HG03460 (cell line): ENCODE results near the gene USP53.
"Not testable (repeated sequence)": the region's sequence is repeated elsewhere in the genome, so short reads cannot be mapped to it uniquely, and the experiment has no call there.

Experiments used
- ATAC-seq: cut with Tn5 transposase; IDR thresholded peaks from one replicate; pipeline ENCODE4 v1.9.1; 2021; ENCODE audit not compliant: unreplicated experiment

The USP53 gene

DNA sequence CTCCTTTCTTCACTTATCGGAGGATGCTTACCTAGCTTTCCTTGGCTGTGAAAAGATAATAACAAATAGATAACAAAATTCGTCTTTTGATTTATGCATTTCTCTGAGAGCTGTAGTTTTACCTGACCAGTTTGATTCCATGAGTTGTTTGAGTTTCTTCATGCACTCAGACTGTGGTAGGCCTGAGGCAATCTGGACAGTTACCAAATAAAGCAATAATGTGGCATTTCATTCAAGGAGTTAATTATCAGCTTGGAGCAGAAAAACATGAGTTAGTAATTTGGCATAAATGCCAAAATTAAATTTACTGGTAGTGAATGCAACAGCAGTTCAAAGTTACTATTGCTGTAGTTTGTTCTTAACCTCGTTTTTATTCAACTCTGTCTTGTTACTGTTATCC, 56.0 kb downstream of the USP53 start:
- ATAC-seq = no peak

DNA sequence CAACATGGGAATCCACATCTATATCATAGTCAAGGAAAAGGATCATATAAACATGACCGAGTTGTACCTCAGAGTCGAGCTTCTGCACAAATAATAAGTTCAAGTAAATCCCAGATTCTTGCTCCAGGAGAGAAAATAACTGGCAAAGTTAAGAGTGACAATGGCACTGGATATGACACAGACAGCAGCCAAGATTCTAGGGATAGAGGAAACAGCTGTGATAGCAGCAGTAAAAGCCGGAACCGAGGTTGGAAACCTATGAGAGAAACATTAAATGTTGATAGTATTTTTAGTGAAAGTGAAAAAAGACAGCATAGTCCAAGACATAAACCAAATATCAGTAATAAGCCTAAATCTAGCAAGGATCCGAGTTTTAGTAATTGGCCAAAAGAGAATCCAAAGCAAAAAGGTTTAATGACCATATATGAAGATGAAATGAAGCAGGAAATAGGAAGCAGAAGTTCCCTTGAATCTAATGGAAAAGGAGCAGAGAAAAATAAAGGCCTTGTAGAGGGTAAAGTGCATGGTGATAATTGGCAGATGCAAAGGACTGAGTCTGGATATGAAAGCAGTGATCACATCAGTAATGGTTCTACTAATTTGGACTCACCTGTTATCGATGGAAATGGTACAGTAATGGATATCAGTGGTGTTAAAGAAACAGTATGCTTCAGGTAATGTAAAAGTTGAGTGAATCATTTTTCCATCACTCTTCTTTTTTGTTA, 59.0 kb downstream of the USP53 start:
- ATAC-seq = no peak

DNA sequence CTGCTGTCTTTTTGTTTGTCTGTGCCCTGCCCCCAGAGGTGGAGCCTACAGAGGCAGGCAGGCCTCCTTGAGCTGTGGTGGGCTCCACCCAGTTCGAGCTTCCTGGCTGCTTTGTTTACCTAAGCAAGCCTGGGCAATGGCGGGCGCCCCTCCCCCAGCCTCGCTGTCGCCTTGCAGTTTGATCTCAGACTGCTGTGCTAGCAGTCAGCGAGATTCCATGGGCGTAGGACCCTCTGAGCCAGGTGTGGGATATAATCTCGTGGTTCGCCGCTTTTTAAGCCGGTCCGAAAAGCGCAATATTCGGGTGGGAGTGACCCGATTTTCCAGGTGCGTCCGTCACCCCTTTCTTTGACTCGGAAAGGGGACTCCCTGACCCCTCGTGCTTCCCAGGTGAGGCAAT, 67.0 kb downstream of the USP53 start:
- ATAC-seq = not testable (repeated sequence)

DNA sequence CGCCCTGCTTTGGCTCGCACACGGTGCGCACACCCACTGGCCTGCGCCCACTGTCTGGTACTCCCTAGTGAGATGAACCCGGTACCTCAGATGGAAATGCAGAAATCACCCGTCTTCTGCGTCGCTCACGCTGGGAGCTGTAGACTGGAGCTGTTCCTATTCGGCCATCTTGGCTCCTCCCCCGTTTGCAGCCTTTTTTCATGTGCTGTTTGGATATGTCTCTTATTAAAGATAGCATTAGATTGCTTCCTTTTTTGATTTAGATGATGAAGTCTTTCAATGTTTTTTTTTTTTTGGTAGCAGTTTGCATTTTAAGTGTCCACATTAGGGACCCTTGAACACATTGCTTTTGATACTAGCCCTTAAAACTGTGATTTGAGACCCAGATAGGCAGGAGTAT, 67.4 kb downstream of the USP53 start:
- not testable (repeated sequence) for ATAC-seq

DNA sequence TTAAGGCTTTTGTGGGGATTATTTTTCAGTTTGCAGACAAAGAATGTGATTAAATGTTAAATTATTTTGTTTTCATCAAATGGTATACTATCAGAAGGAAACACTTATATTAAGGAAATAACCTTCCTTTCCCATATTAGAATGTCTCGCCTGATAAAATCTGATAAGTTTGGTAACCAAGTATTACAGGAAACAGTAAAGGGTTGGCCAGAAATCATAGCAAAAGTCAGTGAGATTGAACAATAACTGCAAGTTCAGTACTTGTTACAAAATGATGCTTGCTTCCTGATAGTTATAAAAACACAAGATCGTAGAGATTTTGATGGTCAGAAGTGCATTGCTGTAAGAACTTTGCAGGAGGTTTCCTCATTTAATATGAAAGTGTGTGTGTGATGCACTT, 68.9 kb downstream of the USP53 start:
- no peak for ATAC-seq

DNA sequence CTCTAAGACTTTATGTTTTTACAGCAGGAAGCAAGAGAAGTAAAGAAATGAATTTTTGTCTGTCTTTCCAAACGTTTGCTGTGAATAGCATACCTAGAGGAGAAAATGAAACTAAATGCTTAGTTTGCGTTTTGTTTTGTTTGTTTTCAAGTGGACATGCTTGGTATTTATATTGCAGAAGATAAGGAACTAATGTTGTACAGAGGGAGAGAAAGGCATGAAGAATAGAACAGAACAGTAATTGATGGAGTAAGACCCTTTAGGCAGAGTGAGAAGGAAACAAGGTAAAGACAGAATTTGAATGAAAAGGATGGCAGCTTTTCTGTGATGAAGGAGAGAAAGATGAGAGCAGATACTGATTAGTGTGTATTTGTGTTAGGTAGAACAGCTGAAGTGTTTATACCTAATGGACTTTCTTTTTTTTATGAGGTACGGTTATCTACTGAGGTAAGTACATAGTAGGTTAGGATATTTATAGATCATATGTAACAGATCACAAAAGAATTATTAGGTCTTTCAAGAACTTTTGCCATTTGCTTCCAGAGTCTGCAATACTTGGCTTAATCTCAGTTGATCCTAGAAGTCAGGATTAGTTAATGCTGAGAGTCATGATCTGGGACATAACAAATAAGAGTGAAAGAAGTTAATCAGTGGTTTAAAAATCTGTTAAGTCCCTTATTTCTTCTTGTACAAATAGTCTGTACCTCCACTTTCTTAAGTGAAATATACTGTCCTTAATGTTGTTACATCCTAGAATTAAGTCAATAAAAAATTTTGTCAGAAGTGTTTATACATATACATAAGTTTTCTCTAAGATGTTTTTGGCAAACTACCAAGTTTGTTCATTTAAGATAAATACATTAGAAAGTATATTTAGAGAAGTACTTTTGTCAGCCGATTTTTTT, 72.6 kb downstream of the USP53 start:
- ATAC-seq = no peak

DNA sequence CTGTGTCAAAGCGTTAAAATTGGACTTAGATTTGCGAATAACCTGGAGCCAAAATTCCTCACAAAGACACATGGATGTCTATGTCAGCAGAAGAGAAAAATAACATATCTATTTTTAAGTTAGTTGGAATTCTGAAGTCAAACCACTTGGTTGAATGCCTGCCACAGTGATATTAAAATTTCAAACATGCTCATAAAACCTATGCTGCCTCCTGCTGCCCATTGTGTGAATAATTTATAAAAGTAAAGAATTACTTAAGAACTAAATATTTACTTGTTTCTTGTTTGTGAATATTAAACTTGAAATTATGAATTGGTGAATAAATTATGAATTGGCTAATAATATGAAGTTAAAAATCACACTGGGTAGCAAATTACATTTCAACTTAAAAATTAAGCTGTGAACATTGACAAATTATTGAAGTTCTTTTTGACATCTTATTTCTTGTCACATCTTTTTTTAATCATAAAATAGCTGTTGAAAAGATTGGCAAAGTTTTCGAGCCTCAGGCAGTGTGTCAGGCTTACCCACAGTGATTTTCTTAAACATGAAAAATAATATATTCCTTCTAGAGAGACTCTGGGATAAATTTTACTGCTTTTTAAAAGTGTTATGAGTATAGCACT, 74.0 kb downstream of the USP53 start:
- no peak for ATAC-seq

DNA sequence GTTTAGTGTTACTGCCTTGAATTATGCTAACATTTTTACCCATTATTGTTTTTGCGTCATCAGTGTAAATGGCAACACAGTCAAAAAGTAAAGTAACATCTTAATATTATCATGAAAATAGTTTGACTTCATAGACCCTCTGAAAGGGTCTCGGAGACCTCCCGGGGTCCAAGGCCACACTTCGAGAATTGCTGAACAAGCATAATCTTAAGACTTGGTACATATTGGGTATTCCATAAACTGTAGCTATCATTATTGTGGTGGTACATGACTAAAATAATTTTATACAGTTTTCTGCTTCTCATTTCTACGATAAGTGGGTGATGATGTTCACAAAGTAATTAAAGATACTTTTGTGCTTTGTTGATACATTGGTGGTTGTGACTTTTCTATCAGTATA, 76.8 kb downstream of the USP53 start:
- ATAC-seq = no peak

DNA sequence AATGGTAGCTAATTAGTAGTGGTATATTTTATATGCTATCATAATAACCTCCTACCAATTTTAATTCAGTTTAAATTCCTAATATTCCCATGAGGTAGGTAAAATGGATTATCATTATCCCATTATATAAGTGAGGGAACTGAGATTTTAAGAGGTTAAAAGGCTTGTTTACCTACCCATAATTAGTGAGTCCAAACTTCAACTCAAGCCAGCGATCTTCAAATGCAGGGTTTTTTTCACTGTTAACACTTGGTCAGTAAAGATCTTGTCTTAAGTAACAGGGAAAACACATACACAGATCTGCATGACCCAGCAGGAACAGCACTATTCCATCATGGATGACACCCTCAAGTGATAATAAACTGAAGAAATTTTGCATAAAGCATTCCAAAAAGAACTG, 78.1 kb downstream of the USP53 start:
- ATAC-seq = no peak

DNA sequence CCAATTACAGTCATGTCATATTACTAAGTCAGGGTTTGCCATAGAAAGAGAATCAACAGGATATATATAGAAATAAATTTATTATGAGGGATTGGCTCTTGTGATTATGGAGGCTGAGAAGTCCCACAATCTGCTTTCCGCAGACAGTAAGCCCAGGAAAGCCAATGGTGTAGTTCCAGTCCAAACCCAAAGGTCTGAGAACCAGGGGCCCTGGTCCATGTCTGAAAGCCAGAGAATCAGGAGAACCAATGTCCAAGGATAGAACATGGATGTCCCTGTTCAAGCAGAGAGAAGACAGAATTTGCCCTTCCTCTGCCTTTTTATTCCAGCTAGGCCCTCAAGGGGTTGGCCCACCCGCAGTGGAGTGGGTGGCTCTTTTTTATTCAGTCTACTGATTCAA, 83.8 kb downstream of the USP53 start:
- ATAC-seq = no peak

DNA sequence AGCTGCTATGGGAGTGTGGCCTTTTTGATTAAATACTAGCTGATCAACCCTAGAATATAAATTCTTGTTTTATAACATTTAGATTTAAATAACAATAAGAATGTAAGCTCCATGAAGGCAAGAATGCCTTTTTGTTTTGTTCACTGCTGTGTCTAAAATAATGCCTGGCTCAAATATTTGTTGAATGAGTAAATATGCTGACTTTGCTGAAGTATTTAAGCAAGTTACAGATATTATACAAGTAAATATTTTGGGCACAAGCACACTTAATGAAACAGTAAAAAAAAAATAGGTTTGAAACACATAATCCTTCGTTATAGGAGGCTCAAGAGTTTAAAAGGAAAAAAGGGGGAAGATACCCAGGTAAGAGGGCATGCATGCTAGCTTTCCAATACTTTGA, 85.3 kb downstream of the USP53 start:
- no peak for ATAC-seq

DNA sequence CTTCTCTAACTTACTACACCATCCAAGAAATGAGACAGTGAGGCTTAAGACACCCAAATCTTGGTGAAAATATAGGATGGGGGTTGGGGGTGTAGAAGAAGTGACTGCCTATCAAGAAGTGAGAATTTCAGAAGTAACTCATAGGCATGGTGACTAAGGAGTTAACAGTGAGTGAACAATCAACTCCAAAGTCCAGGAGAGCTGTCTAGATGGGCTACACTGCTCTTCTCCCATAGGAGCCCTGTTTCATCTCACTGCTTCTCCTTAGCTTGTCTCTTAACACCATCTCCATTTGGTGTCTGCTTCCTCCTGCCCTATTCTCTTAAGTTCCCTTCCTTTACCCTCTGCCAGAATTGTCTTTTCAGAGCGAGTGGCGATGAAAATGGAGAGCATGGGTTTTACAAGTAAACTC, 86.8 kb downstream of the USP53 start:
- no peak for ATAC-seq

DNA sequence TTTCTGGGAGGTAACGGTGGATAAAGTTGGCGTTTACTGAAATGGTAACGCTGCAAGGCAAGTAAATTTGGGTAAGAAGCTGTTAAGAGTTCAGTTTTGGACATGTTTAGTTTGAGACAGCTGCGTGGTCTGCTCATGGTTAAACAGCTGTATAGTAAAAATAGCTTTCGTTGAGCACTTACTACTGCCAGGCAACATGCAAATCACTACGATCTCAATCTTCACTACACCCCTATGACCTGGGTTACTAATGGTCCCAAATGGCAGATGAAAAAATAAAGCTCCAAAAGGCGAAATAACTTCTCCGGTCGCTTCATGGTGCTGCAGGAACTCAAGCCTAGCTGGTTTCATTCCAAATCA, 87.2 kb downstream of the USP53 start:
- peak; percentile 55 for ATAC-seq

DNA sequence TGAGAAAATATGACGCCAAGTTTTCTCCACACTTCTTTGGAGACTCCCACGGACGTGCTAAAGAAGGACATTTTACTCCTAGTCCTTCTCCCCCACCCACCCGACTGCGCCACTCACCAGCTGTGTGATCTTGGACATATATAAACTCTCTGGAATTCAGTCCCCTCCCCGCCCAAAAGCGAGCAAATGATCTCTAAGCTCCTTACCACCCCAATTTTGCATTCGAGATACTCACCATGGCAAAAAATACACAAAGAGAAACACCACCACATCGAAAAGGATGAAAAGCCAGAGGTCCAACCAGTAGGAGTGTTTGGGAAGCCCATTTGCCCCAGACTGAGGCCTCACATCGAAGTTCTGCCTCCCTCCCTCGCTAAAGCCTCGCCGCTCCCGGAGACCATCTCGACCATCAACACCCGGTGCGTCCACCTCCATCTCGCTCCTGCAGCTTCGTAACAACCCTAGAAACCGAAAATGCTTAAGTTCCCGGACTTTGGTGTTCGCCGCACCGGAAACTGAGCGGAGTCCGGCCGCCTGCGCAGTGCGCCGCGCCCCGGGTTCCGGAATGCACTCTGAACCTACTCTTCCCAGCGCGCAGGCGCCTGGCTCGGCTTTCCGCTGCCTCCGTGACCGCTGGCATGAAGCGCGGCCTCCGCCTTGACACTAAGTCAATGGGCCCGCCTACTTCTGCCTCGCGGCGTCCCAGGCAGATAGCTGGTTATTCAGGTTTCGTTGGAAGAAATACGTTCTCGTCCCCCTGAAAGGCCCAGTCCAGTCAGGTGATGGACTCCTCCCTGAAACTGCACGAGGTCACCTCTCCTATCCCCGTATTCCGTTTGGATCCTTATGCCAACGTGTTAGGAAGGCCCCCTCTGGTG, 87.8 kb downstream of the USP53 start:
- peak; percentile 92 for ATAC-seq

DNA sequence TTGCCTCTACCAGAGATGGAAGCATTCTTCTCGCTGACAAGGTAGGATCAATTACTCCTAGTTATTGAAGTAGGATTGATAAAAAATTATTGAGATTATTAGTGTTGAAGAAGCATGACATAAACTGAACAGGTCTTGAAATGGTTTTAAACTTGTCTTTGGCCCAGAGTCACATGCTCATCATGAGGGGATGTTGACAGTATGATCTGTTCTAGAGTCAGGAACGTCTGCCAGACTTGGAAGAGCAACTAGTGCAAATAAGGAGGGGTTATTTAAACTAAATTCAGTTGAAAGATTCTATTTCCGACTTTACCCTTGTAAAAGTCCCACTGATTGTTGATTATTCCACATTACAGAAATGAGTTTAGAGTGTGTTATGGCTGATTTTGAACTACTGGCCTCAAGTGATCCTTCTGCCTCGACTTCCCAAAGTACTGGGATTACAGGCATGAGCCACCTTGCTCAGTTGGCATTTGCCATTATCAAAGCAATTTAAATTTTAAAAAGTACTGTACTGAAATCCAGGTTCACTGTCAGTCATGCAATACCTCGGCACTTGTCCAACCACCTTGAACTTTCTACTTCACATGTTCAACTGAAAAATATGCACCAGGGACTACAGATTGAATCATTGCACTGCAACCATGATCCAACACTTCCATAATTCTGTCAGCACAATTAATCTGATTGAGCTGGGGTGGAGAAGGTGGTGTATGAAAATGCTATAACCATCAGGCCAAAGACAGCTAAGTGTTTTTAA, 89.7 kb downstream of the USP53 start:
- ATAC-seq = no peak

DNA sequence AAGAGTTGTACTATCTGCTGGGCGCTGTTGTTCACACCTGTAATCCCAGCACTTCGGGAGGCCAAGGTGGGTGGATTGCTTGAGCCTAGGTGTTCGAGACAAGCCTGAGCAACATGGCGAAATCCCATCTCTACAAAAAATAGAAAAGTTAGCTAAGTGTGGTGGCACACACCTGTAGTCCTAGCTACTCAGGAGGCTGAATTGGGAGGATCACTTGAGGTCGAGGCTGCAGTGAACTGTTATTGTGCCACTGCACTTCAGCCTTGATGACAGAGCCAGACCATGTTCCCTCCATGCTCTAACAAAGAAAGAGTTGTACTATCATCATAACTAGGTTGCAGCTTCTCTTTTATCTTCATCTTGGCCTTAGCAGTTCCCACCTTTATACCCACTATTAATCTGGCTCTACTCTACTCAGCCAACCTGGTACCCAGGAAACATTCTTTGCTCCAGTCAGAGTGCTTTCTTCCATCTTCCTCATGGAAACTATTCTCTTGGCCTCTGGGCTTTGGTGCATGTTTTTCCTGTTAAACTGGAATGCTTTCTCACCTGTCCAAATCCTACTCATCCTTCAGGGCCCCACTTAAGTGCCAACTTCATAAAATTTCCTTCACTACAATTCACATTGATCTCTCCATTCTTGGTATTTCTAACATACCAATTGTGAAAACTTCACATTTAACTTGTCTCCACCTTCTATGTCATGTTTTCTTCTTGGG, 91.2 kb downstream of the USP53 start:
- no peak for ATAC-seq

DNA sequence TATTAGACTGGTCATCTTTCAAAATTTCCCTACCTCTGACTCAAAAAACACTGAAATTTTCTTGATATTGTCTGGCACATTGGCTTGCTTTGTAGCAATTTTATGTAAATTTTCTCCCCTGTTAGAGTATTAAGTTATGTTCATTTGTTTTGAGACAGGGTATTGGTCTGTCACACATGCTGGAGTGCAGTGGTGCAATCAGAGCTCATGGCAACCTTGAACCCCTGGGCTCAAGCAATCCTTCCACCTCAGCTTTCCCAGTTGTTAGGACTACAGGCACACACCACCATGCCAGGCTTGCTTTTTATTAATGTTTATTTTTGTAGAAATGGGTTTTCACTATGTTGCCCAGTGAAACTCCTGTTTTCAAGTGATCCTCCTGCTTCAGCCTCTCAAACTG, 91.9 kb downstream of the USP53 start:
- ATAC-seq = no peak

DNA sequence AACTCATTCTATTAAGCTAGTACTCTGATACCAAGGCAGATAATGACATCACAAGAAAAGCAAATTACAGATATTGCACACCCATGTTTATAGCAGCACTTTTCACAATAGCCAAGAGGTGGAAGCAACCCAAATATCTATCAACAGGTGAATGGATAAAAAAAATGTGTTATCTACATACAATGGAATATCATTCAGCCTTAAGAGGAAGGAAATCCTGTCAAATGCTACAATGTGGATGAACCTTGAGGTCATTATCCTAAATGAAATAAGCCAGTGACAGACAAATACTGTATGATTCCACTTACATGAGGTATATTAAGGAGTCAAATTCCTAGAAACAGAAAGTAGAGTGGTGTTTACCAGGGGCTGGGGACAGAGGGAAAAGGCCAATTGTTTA, 95.1 kb downstream of the USP53 start:
- no peak for ATAC-seq

DNA sequence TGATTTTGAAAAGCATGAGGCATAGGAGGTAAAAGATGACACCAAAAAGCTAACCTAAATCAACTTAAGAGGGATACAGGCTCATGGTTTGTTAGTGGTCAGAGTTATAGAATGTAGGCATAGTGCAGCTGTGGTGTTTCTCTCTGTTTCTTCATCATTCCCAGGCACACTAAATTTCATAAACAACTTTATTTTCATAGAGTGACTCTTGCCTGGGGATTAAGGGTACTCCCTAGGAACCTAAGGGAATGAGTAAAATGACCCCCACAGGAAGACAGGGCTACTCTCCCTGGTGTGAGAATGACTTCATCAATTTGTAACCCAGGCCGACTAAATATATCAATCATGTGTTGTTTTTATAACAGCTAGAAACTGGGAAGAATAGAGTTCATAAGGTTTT, 98.3 kb downstream of the USP53 start:
- no peak for ATAC-seq

DNA sequence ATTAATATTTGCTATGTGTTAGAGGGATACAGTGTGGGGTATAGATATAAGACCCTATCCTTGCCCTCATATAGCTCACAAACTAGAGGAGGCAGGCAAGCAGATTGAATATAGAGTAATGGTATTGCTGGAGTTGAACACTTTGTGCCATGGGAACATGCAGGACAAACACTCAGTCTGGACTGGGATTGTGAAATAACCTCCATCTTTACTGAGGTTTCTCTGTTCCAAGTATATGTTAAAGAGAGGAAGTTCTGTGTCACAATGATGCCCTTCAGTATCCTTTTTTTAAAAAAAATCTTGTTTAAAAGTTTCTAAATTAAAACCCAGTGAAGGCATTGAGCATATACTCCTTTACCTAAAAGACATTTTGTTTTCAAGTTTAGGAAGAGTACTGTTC, 100.7 kb downstream of the USP53 start:
- no peak for ATAC-seq
